Activated CD4-positive, alpha-beta T cell treated with anti-CD3 and anti-CD28 coated beads for 36 hours (primary cell): ENCODE results near the gene NETO2. TPM values are rescaled to one million over a fixed set of nuclear protein-coding genes. Genes with fewer than 3 reads are reported as not detected.
"Not testable (repeated sequence)": the region's sequence is repeated elsewhere in the genome, so short reads cannot be mapped to it uniquely, and the experiment has no call there.

Experiments used
- ATAC-seq: fragments of 200-7000 bp; cut with Tn5 transposase; one replicate; pipeline ENCODE4 v1.10.0; 2021; ENCODE audit warnings: mild to moderate bottlenecking, moderate library complexity
- CTCF ChIA-PET: fragments of 350-600 bp; sonication (Branson Sonifier 250); formaldehyde crosslinking; loops from one replicate; lab custom pipeline; 2021; ENCODE audit warnings: antibody characterized with exemption; lab: Charles Lee
- POLR2A ChIA-PET: fragments of 350-600 bp; sonication (Branson Sonifier 250); formaldehyde crosslinking; loops from one replicate; lab custom pipeline; 2021; ENCODE audit warnings: antibody characterized with exemption, inconsistent platforms; lab: Charles Lee
- DNase-seq: peaks from one replicate; pipeline ENCODE4 v3.0.0-alpha.2; 2020
- H3K27ac Mint-ChIP-seq: one replicate; pipeline ENCODE4 v1.8.0; 2021; ENCODE audit warnings: mixed read lengths
- H3K27me3 Mint-ChIP-seq: one replicate; pipeline ENCODE4 v1.8.0; 2021; ENCODE audit warnings: mixed read lengths
- H3K36me3 Mint-ChIP-seq: one replicate; pipeline ENCODE4 v1.8.0; 2021; ENCODE audit warnings: low read depth, mixed read lengths
- H3K4me1 Mint-ChIP-seq: one replicate; pipeline ENCODE4 v1.8.0; 2021; ENCODE audit warnings: mixed read lengths
- H3K4me3 Mint-ChIP-seq: one replicate; pipeline ENCODE4 v1.8.0; 2021; ENCODE audit warnings: mild to moderate bottlenecking, moderate library complexity, mixed read lengths
- H3K9me3 Mint-ChIP-seq: one replicate; pipeline ENCODE4 v1.8.0; 2021; ENCODE audit warnings: low read depth, mixed read lengths
- intact Hi-C, 2 experiments: fragments of 100-400 bp; cut with DNase I in 1 of 2; cut with micrococcal nuclease in 1 of 2; formaldehyde crosslinking; loops; one replicate each; pipeline versions ENCODE4 v1.14.2 to v1.15.1; 2022 to 2024; cut with DNase I, micrococcal nuclease
- total RNA-seq, 2 experiments: library from RNA; stranded (reverse); gene quantifications; one replicate each; pipeline ENCODE4 v1.2.3, GENCODE V29; 2021

The NETO2 gene
- total RNA-seq, 2 experiments from 2014 or later: 4.4 to 5.7 TPM

- Mint-ChIP-seq H3K36me3 (peaks cover 15% of the 10 kb centered on the region), H3K27ac (no peak overlapping the region), H3K27me3 (peaks cover 5% of the 10 kb centered on the region), H3K4me3 (no peak overlapping the region), H3K9me3 (peaks cover 7% of the 10 kb centered on the region), H3K4me1 (peaks cover 4% of the 10 kb centered on the region)
- intact Hi-C loops: no loop called here
- CTCF ChIA-PET: no interaction called here
- no peak for ATAC-seq
- POLR2A ChIA-PET: no interaction called here
- no peak for DNase-seq
Measured at GRCh38 chr16:47150067-47150466, 6.3 kb upstream of the NETO2 start.

DNA sequence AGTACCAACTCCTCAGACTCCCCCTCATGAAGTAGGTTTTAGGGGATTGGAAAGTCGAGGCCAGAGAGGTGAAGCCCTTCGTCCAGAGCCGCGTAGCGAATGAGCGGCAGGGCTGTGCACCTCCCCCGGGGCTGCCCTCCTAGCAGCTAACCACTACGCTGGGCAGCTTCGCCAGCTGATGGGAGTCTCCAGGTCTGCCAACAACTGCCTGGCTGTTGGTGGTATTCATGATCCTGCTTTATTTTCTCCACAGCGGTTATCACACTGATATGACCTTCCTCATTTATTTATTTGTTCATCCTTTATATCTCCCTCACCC is 773 bp upstream of the NETO2 start:
- ATAC-seq: no peak
- H3K27me3 Mint-ChIP-seq: peaks cover 21% of the 10 kb centered on the region

GRCh38 chr16:47142821-47143676 is 696 bp downstream of the NETO2 start:
- no peaks in the 10 kb centered on the region for H3K9me3 Mint-ChIP-seq
- CTCF ChIA-PET: interaction anchor here (0.5 to 2.9 kb wide), 27 partner anchors 9 to 1487 kb away, joined by 3 to 24 read pairs (median 4); partner anchors contain the start of genes ITFG1 and PHKB
- peaks cover 33% of the 10 kb centered on the region for H3K4me1 Mint-ChIP-seq
- H3K36me3 Mint-ChIP-seq: no peaks in the 10 kb centered on the region
- H3K27me3 Mint-ChIP-seq: peaks cover 21% of the 10 kb centered on the region
- intact Hi-C loops: loop anchor here (1.0 to 10.0 kb wide), 17 partner anchors 28 to 1488 kb away; partner anchors contain the start of genes DNAJA2 (in 2 of the 2), ABCC11 (in 1 of the 2), GPT2 (in 1 of the 2) and ITFG1 (in 1 of the 2)
- no peak overlapping the region for H3K27ac Mint-ChIP-seq
- DNase-seq (peak; percentile 83), ATAC-seq (peak; percentile 75)
- POLR2A ChIA-PET: interaction anchor here (0.9 to 1.4 kb wide), 2 partner anchors 171 to 318 kb away, joined by 3 read pairs; partner anchors contain the start of genes ITFG1 and PHKB
- peak overlapping the region; percentile 75 for H3K4me3 Mint-ChIP-seq

More for the DNA sequence above, 773 bp upstream of the NETO2 start:
- peak overlapping the region; percentile 63 for H3K4me3 Mint-ChIP-seq
- DNase-seq: no peak
- no peaks in the 10 kb centered on the region for H3K9me3 Mint-ChIP-seq
- intact Hi-C loops: loop anchor here (1.0 to 10.0 kb wide), 10 partner anchors 197 to 1468 kb away; partner anchors contain the start of genes ABCC11 (in 1 of the 2), GPT2 (in 1 of the 2), ITFG1 (in 1 of the 2) and LONP2 (in 1 of the 2)
- POLR2A ChIA-PET: no interaction called here
- peaks cover 20% of the 10 kb centered on the region for H3K4me1 Mint-ChIP-seq
- no peak overlapping the region for H3K27ac Mint-ChIP-seq
- CTCF ChIA-PET: interaction anchor here (0.6 to 2.3 kb wide), 8 partner anchors 15 to 1022 kb away, joined by 3 to 12 read pairs (median 5); no protein-coding TSS in a partner anchor
- H3K36me3 Mint-ChIP-seq: no peaks in the 10 kb centered on the region

- ChIA-PET POLR2A (interaction anchor here (1.3 to 1.4 kb wide), 2 partner anchors 29 to 319 kb away, joined by 3 to 5 read pairs; partner anchors contain the start of genes ITFG1 and PHKB), CTCF (interaction anchor here (0.7 to 2.9 kb wide), 26 partner anchors 9 to 1487 kb away, joined by 3 to 24 read pairs (median 4); partner anchors contain the start of genes ITFG1 and PHKB)
- Mint-ChIP-seq H3K36me3 (no peaks in the 10 kb centered on the region), H3K4me1 (peaks cover 33% of the 10 kb centered on the region), H3K9me3 (no peaks in the 10 kb centered on the region), H3K27me3 (peaks cover 21% of the 10 kb centered on the region), H3K4me3 (peak overlapping the region; percentile 75), H3K27ac (peak overlapping the region; percentile 58)
- intact Hi-C loops: loop anchor here (1.0 to 10.0 kb wide), 15 partner anchors 28 to 1488 kb away; partner anchors contain the start of genes ABCC11 (in 1 of the 2), DNAJA2 (in 1 of the 2), GPT2 (in 1 of the 2) and ITFG1 (in 1 of the 2)
- DNase-seq (no peak), ATAC-seq (no peak)
Measured at GRCh38 chr16:47142486-47142820, 1.3 kb downstream of the NETO2 start.

DNA sequence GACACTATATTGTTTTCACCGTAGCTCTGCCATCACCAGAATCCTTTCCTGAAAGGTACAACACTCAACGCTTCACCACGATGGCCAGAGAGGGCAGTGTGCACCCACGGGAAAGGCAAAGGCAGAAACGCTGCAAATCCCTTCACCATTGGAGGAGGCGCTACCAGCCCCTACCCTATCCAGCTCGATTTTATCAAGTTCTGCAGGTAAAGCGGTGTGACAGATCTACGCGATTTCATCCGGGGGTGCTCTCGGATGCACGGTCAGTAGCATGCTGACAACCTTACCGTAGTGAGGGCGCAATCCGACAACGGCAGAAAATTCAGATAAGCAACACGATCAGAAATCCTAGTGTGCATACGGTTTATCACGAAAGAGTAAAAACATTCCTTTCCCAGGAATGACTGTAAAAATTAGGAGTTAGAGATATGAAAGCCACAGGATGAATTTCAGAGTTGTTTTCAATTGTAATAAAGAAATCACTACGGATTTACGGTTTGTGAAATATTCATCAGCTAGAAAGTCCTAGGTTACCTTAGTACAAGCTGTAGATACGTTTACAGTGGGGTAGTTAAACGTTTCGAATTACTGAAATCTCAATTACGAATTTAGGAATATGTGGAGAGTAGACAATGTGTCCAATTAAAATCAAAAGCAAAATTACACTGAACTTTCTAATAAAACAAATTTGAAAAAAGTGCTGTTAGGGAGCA is 1.8 kb downstream of the NETO2 start:
- no peaks in the 10 kb centered on the region for H3K9me3 Mint-ChIP-seq

GRCh38 chr16:47140686-47141085 is 3.1 kb downstream of the NETO2 start:
- DNase-seq (no peak), ATAC-seq (no peak)
- peaks cover 42% of the 10 kb centered on the region for H3K4me1 Mint-ChIP-seq
- no peak overlapping the region for H3K27ac Mint-ChIP-seq
- ChIA-PET POLR2A (no interaction called here), CTCF (interaction anchor here (0.8 to 2.9 kb wide), 9 partner anchors 10 to 1024 kb away, joined by 3 to 24 read pairs (median 6); partner anchors contain the start of gene DNAJA2)
- intact Hi-C loops: loop anchor here (1.0 to 10.0 kb wide), 10 partner anchors 192 to 1472 kb away; partner anchors contain the start of genes ABCC11 (in 1 of the 2), GPT2 (in 1 of the 2), LONP2 (in 1 of the 2) and N4BP1 (in 1 of the 2)
- no peak overlapping the region for H3K4me3 Mint-ChIP-seq
- no peaks in the 10 kb centered on the region for H3K36me3 Mint-ChIP-seq
- H3K27me3 Mint-ChIP-seq: peaks cover 19% of the 10 kb centered on the region
- no peaks in the 10 kb centered on the region for H3K9me3 Mint-ChIP-seq

More for the DNA sequence above, 1.8 kb downstream of the NETO2 start:
- Mint-ChIP-seq H3K27me3 (peaks cover 21% of the 10 kb centered on the region), H3K4me1 (peaks cover 35% of the 10 kb centered on the region), H3K4me3 (peak overlapping the region; percentile 75), H3K36me3 (no peaks in the 10 kb centered on the region), H3K27ac (peak overlapping the region; percentile 58)
- POLR2A ChIA-PET: interaction anchor here (0.6 to 1.4 kb wide), 3 partner anchors 24 to 319 kb away, joined by 3 to 5 read pairs (median 3); partner anchors contain the start of genes ITFG1 and PHKB
- DNase-seq: peak; percentile 91
- peak; percentile 79 for ATAC-seq
- intact Hi-C loops: loop anchor here (1.0 to 10.0 kb wide), 18 partner anchors 27 to 1489 kb away; partner anchors contain the start of genes ABCC11 (in 1 of the 2), DNAJA2 (in 1 of the 2), GPT2 (in 1 of the 2) and ITFG1 (in 1 of the 2)
- CTCF ChIA-PET: interaction anchor here (0.6 to 2.9 kb wide), 48 partner anchors 8 to 1488 kb away, joined by 3 to 24 read pairs (median 4); partner anchors contain the start of genes DNAJA2, ITFG1 and PHKB

GRCh38 chr16:47139561-47140185 is 4.1 kb downstream of the NETO2 start:
- Mint-ChIP-seq H3K27ac (no peak overlapping the region), H3K27me3 (peaks cover 12% of the 10 kb centered on the region), H3K4me3 (no peak overlapping the region), H3K4me1 (peaks cover 41% of the 10 kb centered on the region), H3K36me3 (no peaks in the 10 kb centered on the region), H3K9me3 (no peaks in the 10 kb centered on the region)
- ATAC-seq (no peak), DNase-seq (no peak)
- CTCF ChIA-PET: interaction anchor here (0.8 to 1.8 kb wide), 3 partner anchors 8 to 1006 kb away, joined by 3 to 6 read pairs (median 4); no protein-coding TSS in a partner anchor
- POLR2A ChIA-PET: interaction anchor here (0.6 kb wide), 2 partner anchors 131 to 382 kb away, joined by 3 read pairs; no protein-coding TSS in a partner anchor
- intact Hi-C loops: loop anchor here (2.0 to 10.0 kb wide), 8 partner anchors 191 to 1473 kb away; partner anchors contain the start of genes ABCC11 (in 1 of the 2), GPT2 (in 1 of the 2), LONP2 (in 1 of the 2) and N4BP1 (in 1 of the 2)

GRCh38 chr16:47137925-47138324 is 5.8 kb downstream of the NETO2 start:
- DNase-seq, H3K36me3 Mint-ChIP-seq, POLR2A ChIA-PET, H3K27ac Mint-ChIP-seq, intact Hi-C loops, H3K27me3 Mint-ChIP-seq, H3K9me3 Mint-ChIP-seq, ATAC-seq, H3K4me3 Mint-ChIP-seq: not testable (repeated sequence)
- CTCF ChIA-PET: interaction anchor here (0.7 to 1.0 kb wide), 2 partner anchors 100 to 190 kb away, joined by 3 read pairs; no protein-coding TSS in a partner anchor
- H3K4me1 Mint-ChIP-seq: peaks cover 43% of the 10 kb centered on the region

GRCh38 chr16:47136099-47136842 is 7.5 kb downstream of the NETO2 start:
- ChIA-PET POLR2A (no interaction called here), CTCF (interaction anchor here (0.8 to 2.2 kb wide), 3 partner anchors 22 to 98 kb away, joined by 3 to 7 read pairs (median 3); no protein-coding TSS in a partner anchor)
- peak; percentile 72 for ATAC-seq
- Mint-ChIP-seq H3K9me3 (no peaks in the 10 kb centered on the region), H3K36me3 (no peaks in the 10 kb centered on the region), H3K4me3 (no peak overlapping the region), H3K27me3 (no peaks in the 10 kb centered on the region), H3K27ac (peak overlapping the region; percentile 47), H3K4me1 (peaks cover 31% of the 10 kb centered on the region)
- DNase-seq: peak; percentile 27
- intact Hi-C loops: no loop called here
